ENCODE measurements around the gene PRKCE. TPM values are rescaled to one million over a fixed set of nuclear protein-coding genes. Genes with fewer than 3 reads are reported as not detected.

The PRKCE gene
- total RNA-seq, 1 experiment from 2014 or later = 2.4 TPM

DNA sequence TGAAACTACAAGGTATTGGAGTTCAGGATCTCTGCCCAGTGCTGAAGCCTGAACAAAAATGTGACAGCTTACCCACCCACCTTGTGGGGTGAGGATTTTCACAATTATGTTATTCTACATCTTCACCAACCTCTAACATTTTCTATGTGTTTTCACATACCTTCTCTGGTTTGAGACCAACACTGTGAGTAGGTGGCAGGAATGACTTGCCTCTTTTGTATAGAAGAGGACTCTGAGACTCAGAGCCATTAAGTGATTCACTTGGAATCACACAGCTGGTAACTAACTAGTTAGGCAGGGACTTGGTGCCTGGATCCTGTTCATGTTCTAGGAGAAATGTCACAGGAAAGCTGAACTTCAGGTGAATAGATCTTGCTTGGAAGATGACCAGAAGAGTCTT lies 25.7 kb upstream of the PRKCE start:
- Histone ChIP-seq H3K4me1 (ENCODE audit: insufficient read depth, low read length, poor library complexity, severe bottlenecking) (no peaks in the 10 kb centered on the region), H3K27me3 (replicated peaks; ENCODE audit: insufficient read depth, low read depth, low read length, poor library complexity) (peaks cover 4% of the 10 kb centered on the region), H3K27ac (ENCODE audit: low read depth, low read length, poor library complexity, severe bottlenecking) (no peak overlapping the region), H3K9me3 (ENCODE audit: low read depth, low read length, poor library complexity, severe bottlenecking) (no peaks in the 10 kb centered on the region), H3K36me3 (ENCODE audit: insufficient read depth, low read length, poor library complexity, severe bottlenecking) (no peaks in the 10 kb centered on the region), H3K4me3 (ENCODE audit: low read depth, low read length, poor library complexity, severe bottlenecking) (no peak overlapping the region)
- CTCF ChIA-PET = no interaction called here
- no peak for DNase-seq (ENCODE audit: low spot score)
- POLR2A ChIA-PET (ENCODE audit: low non-redundant PET) = no interaction called here
- no TSS peak for BruUV-seq (replicated peaks)
- intact Hi-C loops (cut with micrococcal nuclease; ENCODE audit: unreplicated experiment) = no loop called here
- TF ChIP-seq, protein P1, sequence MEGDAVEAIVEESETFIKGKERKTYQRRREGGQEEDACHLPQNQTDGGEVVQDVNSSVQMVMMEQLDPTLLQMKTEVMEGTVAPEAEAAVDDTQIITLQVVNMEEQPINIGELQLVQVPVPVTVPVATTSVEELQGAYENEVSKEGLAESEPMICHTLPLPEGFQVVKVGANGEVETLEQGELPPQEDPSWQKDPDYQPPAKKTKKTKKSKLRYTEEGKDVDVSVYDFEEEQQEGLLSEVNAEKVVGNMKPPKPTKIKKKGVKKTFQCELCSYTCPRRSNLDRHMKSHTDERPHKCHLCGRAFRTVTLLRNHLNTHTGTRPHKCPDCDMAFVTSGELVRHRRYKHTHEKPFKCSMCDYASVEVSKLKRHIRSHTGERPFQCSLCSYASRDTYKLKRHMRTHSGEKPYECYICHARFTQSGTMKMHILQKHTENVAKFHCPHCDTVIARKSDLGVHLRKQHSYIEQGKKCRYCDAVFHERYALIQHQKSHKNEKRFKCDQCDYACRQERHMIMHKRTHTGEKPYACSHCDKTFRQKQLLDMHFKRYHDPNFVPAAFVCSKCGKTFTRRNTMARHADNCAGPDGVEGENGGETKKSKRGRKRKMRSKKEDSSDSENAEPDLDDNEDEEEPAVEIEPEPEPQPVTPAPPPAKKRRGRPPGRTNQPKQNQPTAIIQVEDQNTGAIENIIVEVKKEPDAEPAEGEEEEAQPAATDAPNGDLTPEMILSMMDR (conservative IDR thresholded peaks at IDR 0.05; ENCODE audit: low read depth, low read length) = no peak
- no peak for TF ChIP-seq EZH2 (IDR thresholded peaks at IDR 0.05; ENCODE audit: borderline replicate concordance, low read depth, low read length, poor library complexity, severe bottlenecking)

DNA sequence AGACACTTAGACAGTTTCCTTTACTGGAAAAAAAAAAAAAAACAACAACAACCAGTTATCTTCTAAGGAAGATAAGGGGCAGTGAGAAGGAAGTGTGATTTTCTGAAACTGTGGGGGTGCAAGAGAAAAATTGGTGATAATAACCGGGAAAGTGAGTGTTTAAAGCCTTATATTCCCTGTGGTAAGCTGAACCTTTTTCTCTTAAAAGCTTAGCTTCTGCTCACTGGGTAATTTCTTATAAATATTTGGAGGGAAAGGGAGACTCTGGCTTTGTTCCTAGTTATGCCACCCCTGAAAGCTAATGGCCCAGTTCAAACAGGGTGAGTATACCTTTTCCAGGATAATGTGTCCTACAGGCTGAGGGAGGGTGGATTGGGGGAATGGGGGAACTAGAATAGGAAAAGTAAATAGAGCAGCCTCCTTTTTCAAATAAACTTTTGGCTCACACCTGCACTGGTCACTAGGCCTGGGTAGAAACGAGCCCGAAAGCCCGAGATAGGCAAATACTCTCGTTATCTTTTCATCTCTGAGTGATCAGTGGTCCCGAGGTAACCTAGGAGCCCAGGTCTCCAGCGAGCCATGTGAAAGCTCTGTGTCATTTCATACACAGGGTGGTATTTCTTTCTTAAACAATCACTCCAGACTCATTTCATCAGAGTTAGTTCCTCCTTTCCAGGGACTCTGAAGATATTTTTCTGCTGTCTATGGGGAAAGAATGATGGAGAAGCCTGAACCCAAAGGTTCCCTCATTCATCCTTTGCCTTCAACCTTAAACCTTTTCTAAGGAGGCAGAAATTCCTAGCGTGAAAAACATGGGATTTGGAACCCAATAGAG lies 24.9 kb upstream of the PRKCE start:
- TF ChIP-seq EZH2 (IDR thresholded peaks at IDR 0.05; ENCODE audit: borderline replicate concordance, low read depth, low read length, poor library complexity, severe bottlenecking) = no peak
- Histone ChIP-seq H3K36me3 (ENCODE audit: insufficient read depth, low read length, poor library complexity, severe bottlenecking) (no peaks in the 10 kb centered on the region), H3K27ac (ENCODE audit: low read depth, low read length, poor library complexity, severe bottlenecking) (no peak overlapping the region), H3K9me3 (ENCODE audit: low read depth, low read length, poor library complexity, severe bottlenecking) (no peaks in the 10 kb centered on the region), H3K27me3 (replicated peaks; ENCODE audit: insufficient read depth, low read depth, low read length, poor library complexity) (peaks cover 7% of the 10 kb centered on the region), H3K4me3 (ENCODE audit: low read depth, low read length, poor library complexity, severe bottlenecking) (no peak overlapping the region), H3K4me1 (ENCODE audit: insufficient read depth, low read length, poor library complexity, severe bottlenecking) (no peaks in the 10 kb centered on the region)
- ChIA-PET POLR2A (ENCODE audit: low non-redundant PET) (no interaction called here), CTCF (no interaction called here)
- no TSS peak for BruUV-seq (replicated peaks)
- DNase-seq (ENCODE audit: low spot score) = no peak
- intact Hi-C loops (cut with micrococcal nuclease; ENCODE audit: unreplicated experiment) = no loop called here

DNA sequence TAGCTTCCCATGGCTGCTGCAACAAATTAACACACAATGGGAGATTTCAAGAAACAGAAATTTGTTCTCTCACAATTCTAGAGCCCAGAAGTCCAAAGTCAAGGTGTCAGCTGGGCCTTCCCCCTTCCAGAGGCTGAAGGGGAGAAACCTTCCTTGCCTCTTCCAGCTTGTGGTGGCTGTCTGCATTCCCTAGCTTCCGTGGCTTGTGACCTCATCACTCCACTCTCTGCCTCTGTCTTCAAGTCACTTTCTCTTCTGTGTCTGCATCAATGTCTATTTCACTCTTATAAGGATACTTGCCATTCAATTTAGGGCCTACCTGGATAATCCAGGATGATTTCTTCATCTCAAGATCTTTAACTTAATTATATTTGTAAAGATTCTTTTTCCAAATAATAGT lies 23.6 kb upstream of the PRKCE start:
- no peaks in the 10 kb centered on the region for H3K36me3 ChIP-seq (ENCODE audit: insufficient read depth, low read length, poor library complexity, severe bottlenecking)
- ChIA-PET POLR2A (ENCODE audit: low non-redundant PET) (no interaction called here), CTCF (no interaction called here)
- no peak overlapping the region for H3K4me3 ChIP-seq (ENCODE audit: low read depth, low read length, poor library complexity, severe bottlenecking)
- intact Hi-C loops (cut with micrococcal nuclease; ENCODE audit: unreplicated experiment) = no loop called here
- TF ChIP-seq EZH2 (IDR thresholded peaks at IDR 0.05; ENCODE audit: borderline replicate concordance, low read depth, low read length, poor library complexity, severe bottlenecking) = no peak
- TF ChIP-seq, protein P1 (conservative IDR thresholded peaks at IDR 0.05; ENCODE audit: low read depth, low read length) = no peak
- peaks cover 15% of the 10 kb centered on the region for H3K27me3 ChIP-seq (replicated peaks; ENCODE audit: insufficient read depth, low read depth, low read length, poor library complexity)
- DNase-seq (ENCODE audit: low spot score) = no peak
- no peak overlapping the region for H3K27ac ChIP-seq (ENCODE audit: low read depth, low read length, poor library complexity, severe bottlenecking)
- BruUV-seq (replicated peaks) = no TSS peak
- no peaks in the 10 kb centered on the region for H3K4me1 ChIP-seq (ENCODE audit: insufficient read depth, low read length, poor library complexity, severe bottlenecking)
- H3K9me3 ChIP-seq (ENCODE audit: low read depth, low read length, poor library complexity, severe bottlenecking) = no peaks in the 10 kb centered on the region

DNA sequence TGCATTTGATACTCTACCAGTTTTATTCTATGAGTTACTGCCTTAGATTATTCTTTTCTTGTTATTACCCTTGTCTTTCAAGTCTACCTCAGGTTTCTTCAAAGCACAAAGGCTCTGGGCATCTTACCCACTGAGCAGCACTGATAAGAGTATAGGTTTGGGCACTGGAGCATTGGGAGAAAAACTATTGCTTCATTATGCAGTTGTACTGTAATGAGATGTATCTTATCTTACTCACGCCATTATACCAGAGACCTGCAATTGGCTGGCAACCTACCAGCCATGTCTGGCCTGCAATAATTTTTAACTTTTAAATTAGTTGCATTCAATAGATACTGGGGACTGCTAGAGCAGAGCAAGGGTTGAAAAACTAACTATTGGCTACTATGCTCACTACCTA lies 21.5 kb upstream of the PRKCE start:
- BruUV-seq (replicated peaks) = no TSS peak
- Histone ChIP-seq H3K36me3 (ENCODE audit: insufficient read depth, low read length, poor library complexity, severe bottlenecking) (no peaks in the 10 kb centered on the region), H3K27ac (ENCODE audit: low read depth, low read length, poor library complexity, severe bottlenecking) (no peak overlapping the region), H3K4me3 (ENCODE audit: low read depth, low read length, poor library complexity, severe bottlenecking) (no peak overlapping the region), H3K9me3 (ENCODE audit: low read depth, low read length, poor library complexity, severe bottlenecking) (no peaks in the 10 kb centered on the region), H3K27me3 (replicated peaks; ENCODE audit: insufficient read depth, low read depth, low read length, poor library complexity) (peaks cover 35% of the 10 kb centered on the region), H3K4me1 (ENCODE audit: insufficient read depth, low read length, poor library complexity, severe bottlenecking) (no peaks in the 10 kb centered on the region)
- CTCF ChIA-PET = no interaction called here
- DNase-seq (ENCODE audit: low spot score) = no peak
- TF ChIP-seq, protein P1 (conservative IDR thresholded peaks at IDR 0.05; ENCODE audit: low read depth, low read length) = no peak
- TF ChIP-seq EZH2 (IDR thresholded peaks at IDR 0.05; ENCODE audit: borderline replicate concordance, low read depth, low read length, poor library complexity, severe bottlenecking) = no peak
- intact Hi-C loops (cut with micrococcal nuclease; ENCODE audit: unreplicated experiment) = no loop called here
- POLR2A ChIA-PET (ENCODE audit: low non-redundant PET) = interaction anchor here (0.6 kb wide), 1 partner anchor 1299 kb away, joined by 3 read pairs; no protein-coding TSS in a partner anchor
